Fibroblast of lung (primary cell): ENCODE measurements around the gene ATP10B.

Experiments
- EZH2 ChIP-seq: IDR thresholded peaks from 2 replicates; pipeline ENCODE4 v1.5.1; 2012; ENCODE audit warnings: low read length, control low read depth, mild to moderate bottlenecking; ENCODE audit errors: missing control alignments
- TF ChIP-seq, protein P1 (sequence below), 2 donors: IDR thresholded peaks in 1 of 2; conservative IDR thresholded peaks in 1 of 2; 1 replicate in 1 of 2; 2 replicates in 1 of 2; pipeline ENCODE4 v1.5.1; 2011 to 2012; ENCODE audit warnings: low read length in 2 of 2, control low read depth in 1 of 2, inconsistent platforms in 1 of 2, low read depth in 1 of 2, mild to moderate bottlenecking in 1 of 2

DNA sequence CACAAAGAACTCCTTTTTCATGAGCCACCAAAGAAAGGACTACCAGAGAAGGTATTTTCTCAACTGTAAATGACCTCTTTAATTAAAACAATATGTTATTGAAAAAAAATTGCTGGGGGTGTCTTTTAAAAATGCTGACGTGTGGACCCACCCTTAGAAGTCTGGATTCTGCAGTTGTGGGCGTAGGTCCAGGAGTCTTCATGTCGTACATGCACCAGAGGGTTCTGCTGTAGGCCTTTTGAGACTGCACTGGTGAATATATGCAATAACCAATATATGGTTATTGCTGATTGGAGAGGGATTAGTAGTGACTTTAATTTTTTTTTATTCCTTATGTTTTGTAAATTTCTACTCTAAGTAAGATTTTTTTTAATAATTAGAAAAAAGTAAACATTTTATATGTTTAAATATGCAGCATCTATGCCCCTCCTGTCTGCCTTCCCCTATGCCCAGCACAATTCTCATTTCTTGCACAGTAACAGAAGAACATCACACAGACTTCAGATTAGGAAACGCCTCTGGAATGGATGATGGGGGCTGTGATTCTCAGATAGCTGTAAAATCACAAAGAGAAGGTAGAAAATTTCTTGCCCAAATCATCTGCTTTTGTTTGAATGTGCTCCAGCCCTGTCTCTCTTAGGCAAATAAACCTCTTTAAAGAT is 328.4 kb downstream of the ATP10B start:
- TF ChIP-seq EZH2, result no peak
- TF ChIP-seq, protein P1, sequence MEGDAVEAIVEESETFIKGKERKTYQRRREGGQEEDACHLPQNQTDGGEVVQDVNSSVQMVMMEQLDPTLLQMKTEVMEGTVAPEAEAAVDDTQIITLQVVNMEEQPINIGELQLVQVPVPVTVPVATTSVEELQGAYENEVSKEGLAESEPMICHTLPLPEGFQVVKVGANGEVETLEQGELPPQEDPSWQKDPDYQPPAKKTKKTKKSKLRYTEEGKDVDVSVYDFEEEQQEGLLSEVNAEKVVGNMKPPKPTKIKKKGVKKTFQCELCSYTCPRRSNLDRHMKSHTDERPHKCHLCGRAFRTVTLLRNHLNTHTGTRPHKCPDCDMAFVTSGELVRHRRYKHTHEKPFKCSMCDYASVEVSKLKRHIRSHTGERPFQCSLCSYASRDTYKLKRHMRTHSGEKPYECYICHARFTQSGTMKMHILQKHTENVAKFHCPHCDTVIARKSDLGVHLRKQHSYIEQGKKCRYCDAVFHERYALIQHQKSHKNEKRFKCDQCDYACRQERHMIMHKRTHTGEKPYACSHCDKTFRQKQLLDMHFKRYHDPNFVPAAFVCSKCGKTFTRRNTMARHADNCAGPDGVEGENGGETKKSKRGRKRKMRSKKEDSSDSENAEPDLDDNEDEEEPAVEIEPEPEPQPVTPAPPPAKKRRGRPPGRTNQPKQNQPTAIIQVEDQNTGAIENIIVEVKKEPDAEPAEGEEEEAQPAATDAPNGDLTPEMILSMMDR (conservative IDR thresholded peaks at IDR 0.05 in 1 of 2, IDR thresholded peaks at IDR 0.05 in 1 of 2; ENCODE audit: low read depth in 1 of 2, low read length in 2 of 2), result no peak
